Adrenal gland (tissue), 19 donors: ENCODE results near the gene NDC80. TPM values are rescaled to one million over a fixed set of nuclear protein-coding genes. Genes with fewer than 3 reads are reported as not detected.
"Not testable (repeated sequence)": the region's sequence is repeated elsewhere in the genome, so short reads cannot be mapped to it uniquely, and the experiment has no call there.

Experiments
- DNase-seq, 7 donors: peaks; one replicate each; pipeline ENCODE4 v3.0.0-alpha.2; 2019 to 2020
- H3K27ac ChIP-seq, 5 donors: fragments of 200-600 bp; sonication (generic) in 4 of 5; 1 replicate in 3 of 5; 2 replicates in 2 of 5; pipeline versions ENCODE4 v1.5.1 to v1.8.0; 2016 to 2020; ENCODE audit warnings: mild to moderate bottlenecking in 1 of 5
- H3K27me3 ChIP-seq: fragments of 200-600 bp; 2 replicates; pipeline ENCODE4 v1.8.0; 2021
- H3K36me3 ChIP-seq, 2 donors: fragments of 200-600 bp; replicated peaks in 1 of 2; 1 replicate in 1 of 2; 2 replicates in 1 of 2; pipeline versions ENCODE4 v1.5.1 to v1.8.0; 2018 to 2022
- H3K4me1 ChIP-seq, 2 donors: fragments of 200-600 bp; replicated peaks in 1 of 2; 1 replicate in 1 of 2; 2 replicates in 1 of 2; pipeline versions ENCODE4 v1.5.1 to v1.8.0; 2018 to 2021
- H3K4me3 ChIP-seq, 4 donors: fragments of 200-600 bp; sonication (generic) in 3 of 4; one replicate each; pipeline ENCODE4 v1.5.1; 2016 to 2018
- H3K9me3 ChIP-seq, 3 donors: fragments of 200-600 bp; sonication (generic) in 1 of 3; replicated peaks in 1 of 3; 1 replicate in 2 of 3; 2 replicates in 1 of 3; pipeline versions ENCODE4 v1.5.1 to v1.8.0; 2016 to 2021
- POLR2A ChIP-seq, 2 donors: fragments of 450-650 bp; IDR thresholded peaks; one replicate each; pipeline ENCODE4 v1.6.1; 2017; ENCODE audit warnings: antibody characterized with exemption in 2 of 2, mild to moderate bottlenecking in 2 of 2, moderate library complexity in 1 of 2
- WGBS, 4 donors: extraction: QIAGEN DNeasy Blood & Tissue Kit in 2 of 4; methylation state at CpG; one replicate each; pipeline versions ENCODE4 v1.1.5 to v1.1.7; 2013 to 2017; 5-methylcytosine and 5-hydroxymethylcytosine counted together
- intact Hi-C, 2 donors: fragments of 100-400 bp; cut with DNase I; formaldehyde crosslinking; loops; one replicate each; pipeline versions ENCODE4 v1.14.1 to v1.15.0; 2022 to 2023
- long read RNA-seq, 10 donors: library from polyadenylated mRNA in 3 of 10; unstranded in 2 of 10; stranded (forward) in 1 of 10; transcript quantifications; one replicate each; pipeline ENCODE4 v2.0.0 and lab custom pipeline, GENCODE V29; 2021 to 2026
- polyA plus RNA-seq, 3 donors: library from polyadenylated mRNA; stranded (reverse); fragments of 200-250 nt in 2 of 3; fragments of 350-450 nt in 1 of 3; fragmentation: Illumina TruSeq in 1 of 3; extraction: RNeasy Lipid Tissue Mini Kit (QIAGEN cat#74804) in 1 of 3; gene quantifications; one replicate each; pipeline ENCODE4 v1.2.3, GENCODE V29; 2013 to 2014
- total RNA-seq, 9 donors: library from RNA; depleted of rRNA in 4 of 9; stranded (reverse); fragments of >200 nt in 4 of 9; fragments of 120-200 nt in 1 of 9; fragmentation: NEBNext Ultra II Directional in 1 of 9; extraction: Animal tissue kit (Norgen Biotek cat#: 25700) in 1 of 9; gene quantifications; one replicate each; pipeline versions ENCODE4 v1.1.0 to v1.2.4, GENCODE V29; 2013 to 2023
- TF ChIP-seq, protein P1 (sequence below), 6 experiments: fragments of 450-650 bp in 4 of 6; fragments of 200-600 bp in 2 of 6; sonication (generic) in 1 of 6; IDR thresholded peaks; 1 replicate in 5 of 6; 2 replicates in 1 of 6; pipeline versions ENCODE4 v1.5.1 to v1.8.0; 2016 to 2021; ENCODE audit warnings: antibody characterized with exemption in 6 of 6, mild to moderate bottlenecking in 2 of 6, moderate library complexity in 1 of 6
- donor health status: healthy with polysubstance abuse.
- donor health status: Bipolar disorder and iron deficiency.
- donor health status: DM: yes; HTN: yes; CAD: no.
- donor health status: DM: no; HTN: no; CAD: no.
- donor health status: DM: no; HTN: no; CAD: no.
- donor health status: DM: yes; HTN: yes; CAD: no.

The NDC80 gene
- total RNA-seq (10 to 100 TPM in 1 of 9 donors, 1 to 10 TPM in 1, under 1 TPM in 6, not detected in 1; 0.35 to 15.4 (median 0.81) TPM), polyA plus RNA-seq (1 to 10 TPM in 2 of 3 donors, under 1 TPM in 1; 0.71 to 1.7 (median 1.2) TPM)
- long read RNA-seq, donor 1, partial matches to known transcripts = 0 of 2 reads
- long read RNA-seq, donor 1, other reads (novel, unspliced or antisense) = 0 of 2 reads
- long read RNA-seq, donor 2, partial matches to known transcripts = 0 of 1 reads
- long read RNA-seq, donor 2, other reads (novel, unspliced or antisense) = 0 of 1 reads
- long read RNA-seq, donor 3, partial matches to known transcripts = 0 of 1 reads
- long read RNA-seq, donor 3, other reads (novel, unspliced or antisense) = 0 of 1 reads
- long read RNA-seq, donor 4 = 0 reads
- long read RNA-seq, donor 5, partial matches to known transcripts = 1 of 2 reads
- long read RNA-seq, donor 5, other reads (novel, unspliced or antisense) = 0 of 2 reads
- long read RNA-seq, donor 6, partial matches to known transcripts = 2 of 2 reads
- long read RNA-seq, donor 6, other reads (novel, unspliced or antisense) = 0 of 2 reads
- long read RNA-seq, donor 7 = 0 reads
- long read RNA-seq, donor 8, partial matches to known transcripts = 0 of 4 reads
- long read RNA-seq, donor 8, other reads (novel, unspliced or antisense) = 0 of 4 reads
- long read RNA-seq, donor 9 = 0 reads
- long read RNA-seq, donor 10 = 0 reads

DNA sequence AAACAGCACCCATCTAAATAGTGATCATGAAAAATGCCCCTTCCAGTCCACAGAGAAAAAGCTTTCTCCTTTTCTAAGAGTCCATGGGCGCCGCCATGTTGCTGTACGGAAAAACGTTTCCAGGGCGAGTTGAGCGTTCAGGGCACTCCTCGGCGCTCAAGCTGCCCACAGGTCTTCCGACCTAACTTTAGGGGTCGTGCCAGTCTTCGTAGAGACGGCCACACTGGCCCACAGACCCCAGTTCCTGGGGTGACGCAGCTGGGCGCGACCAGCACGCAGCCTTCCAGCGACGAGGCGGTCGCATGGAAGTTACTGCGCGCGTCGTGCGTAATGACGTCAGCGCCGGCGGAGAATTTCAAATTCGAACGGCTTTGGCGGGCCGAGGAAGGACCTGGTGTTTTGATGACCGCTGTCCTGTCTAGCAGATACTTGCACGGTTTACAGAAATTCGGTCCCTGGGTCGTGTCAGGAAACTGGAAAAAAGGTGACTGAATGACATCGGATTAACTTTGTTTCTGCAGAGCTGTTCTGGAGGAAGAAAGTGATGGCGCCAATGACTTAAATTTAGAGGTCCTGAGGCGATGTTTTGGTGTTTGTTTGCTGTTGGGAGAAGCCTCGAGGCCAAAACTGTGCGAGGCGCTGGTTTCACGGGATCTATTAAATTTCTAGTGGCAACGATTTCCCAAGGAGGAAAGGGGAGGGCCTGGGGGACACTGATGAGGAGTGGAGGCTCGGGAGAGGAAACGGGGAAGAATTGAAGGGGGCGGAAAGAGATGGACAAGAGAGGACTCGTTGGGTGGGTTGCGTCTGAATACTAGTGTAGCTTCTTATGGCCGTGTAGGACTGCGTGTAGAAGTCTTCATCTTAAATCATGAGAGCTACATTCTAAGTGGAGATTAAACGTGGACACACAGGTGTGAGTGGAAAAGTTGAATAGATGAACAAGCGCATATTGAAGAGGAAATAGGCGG, at the start of gene NDC80, which contains the start of gene METTL4:
NDC80 (plus strand) TSS at position 358 of the 971 bp plus-strand sequence. CDS start 1,429 bp downstream, outside the sequence.
METTL4 (minus strand) TSS at position 306 of the 971 bp plus-strand sequence. CDS start 4,289 bp downstream, outside the sequence.
- WGBS, 4 donors = 0% methylated on average over 42 to 55 of the region's 55 CpGs
- no peaks in the 10 kb centered on the region for H3K36me3 ChIP-seq
- H3K4me3 ChIP-seq = peak within 1 kb of the TSS; percentile 41 to 88 (median 57)
- DNase-seq = peak; percentile 77 to 90 (median 84)
- peak in 1 of 2 donors; percentile 32 for TF ChIP-seq POLR2A (IDR thresholded peaks at IDR 0.05)
- TF ChIP-seq, protein P1, sequence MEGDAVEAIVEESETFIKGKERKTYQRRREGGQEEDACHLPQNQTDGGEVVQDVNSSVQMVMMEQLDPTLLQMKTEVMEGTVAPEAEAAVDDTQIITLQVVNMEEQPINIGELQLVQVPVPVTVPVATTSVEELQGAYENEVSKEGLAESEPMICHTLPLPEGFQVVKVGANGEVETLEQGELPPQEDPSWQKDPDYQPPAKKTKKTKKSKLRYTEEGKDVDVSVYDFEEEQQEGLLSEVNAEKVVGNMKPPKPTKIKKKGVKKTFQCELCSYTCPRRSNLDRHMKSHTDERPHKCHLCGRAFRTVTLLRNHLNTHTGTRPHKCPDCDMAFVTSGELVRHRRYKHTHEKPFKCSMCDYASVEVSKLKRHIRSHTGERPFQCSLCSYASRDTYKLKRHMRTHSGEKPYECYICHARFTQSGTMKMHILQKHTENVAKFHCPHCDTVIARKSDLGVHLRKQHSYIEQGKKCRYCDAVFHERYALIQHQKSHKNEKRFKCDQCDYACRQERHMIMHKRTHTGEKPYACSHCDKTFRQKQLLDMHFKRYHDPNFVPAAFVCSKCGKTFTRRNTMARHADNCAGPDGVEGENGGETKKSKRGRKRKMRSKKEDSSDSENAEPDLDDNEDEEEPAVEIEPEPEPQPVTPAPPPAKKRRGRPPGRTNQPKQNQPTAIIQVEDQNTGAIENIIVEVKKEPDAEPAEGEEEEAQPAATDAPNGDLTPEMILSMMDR (IDR thresholded peaks at IDR 0.05) = no peak
- intact Hi-C loops = loop anchor here in 1 of 2 donors (10.0 kb wide), 1 partner anchor 83 kb away; the partner anchor contains the start of gene SMCHD1
- H3K27me3 ChIP-seq = no peaks in the 10 kb centered on the region
- no peaks in the 10 kb centered on the region for H3K9me3 ChIP-seq
- H3K27ac ChIP-seq = peak within 1 kb of the TSS; percentile 91 to 99 (median 95)
- H3K4me1 ChIP-seq = peaks cover 11% of the 10 kb centered on the region in 2 donors

DNA sequence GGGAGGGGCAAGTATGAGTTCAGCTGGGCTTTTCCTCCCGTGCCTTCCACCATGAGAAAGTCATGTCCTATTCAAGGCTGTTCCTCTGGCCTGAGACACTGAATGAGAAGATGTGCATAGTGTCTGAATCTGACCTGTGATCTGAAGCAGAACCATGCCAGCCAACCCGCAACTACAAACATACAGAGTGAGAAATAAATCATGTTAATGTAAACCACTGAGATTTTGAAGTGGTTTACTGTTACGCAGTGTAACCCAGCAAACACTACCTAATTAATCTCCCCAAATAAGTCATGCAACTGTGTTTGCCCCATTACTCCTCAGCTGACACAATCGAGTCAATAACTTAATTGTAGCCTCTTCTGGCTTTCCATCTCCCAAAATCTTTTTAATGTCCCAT, 49.2 kb upstream of the NDC80 start:
- no peaks in the 10 kb centered on the region for H3K27me3 ChIP-seq
- H3K4me3 ChIP-seq = no peak overlapping the region
- intact Hi-C loops = no loop called here
- no peak for DNase-seq
- H3K27ac ChIP-seq = no peak overlapping the region
- H3K9me3 ChIP-seq = no peaks in the 10 kb centered on the region
- WGBS, 4 donors = 90 to 93% (median 93%) methylated on average over 4 of the region's 4 CpGs
- no peaks in the 10 kb centered on the region for H3K36me3 ChIP-seq
- H3K4me1 ChIP-seq = no peaks in the 10 kb centered on the region
- TF ChIP-seq, protein P1 (IDR thresholded peaks at IDR 0.05) = no peak
- no peak for TF ChIP-seq POLR2A (IDR thresholded peaks at IDR 0.05)

DNA sequence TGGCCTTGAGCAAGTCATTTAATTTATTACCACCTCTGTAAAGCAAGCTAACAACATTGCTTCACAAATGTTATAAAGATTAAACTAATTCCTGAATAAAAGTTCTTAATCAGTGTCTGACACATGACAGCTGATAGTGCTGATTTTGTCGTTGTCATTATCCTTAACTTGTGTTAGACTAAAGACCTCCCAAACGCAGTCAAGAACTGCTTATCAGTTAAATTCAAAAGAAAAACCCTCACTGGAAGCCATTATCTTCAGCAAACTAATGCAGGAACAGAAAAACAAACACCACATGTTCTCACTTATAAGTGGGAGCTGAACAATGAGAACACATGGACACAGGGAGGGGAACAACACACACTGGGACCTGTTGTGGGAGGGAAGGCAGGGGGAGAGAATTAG, 46.6 kb upstream of the NDC80 start:
- H3K9me3 ChIP-seq, H3K27me3 ChIP-seq, H3K36me3 ChIP-seq, H3K4me1 ChIP-seq, DNase-seq, H3K27ac ChIP-seq, H3K4me3 ChIP-seq, intact Hi-C loops: not testable (repeated sequence)
- WGBS, 4 donors = 10 to 22% (median 15%) methylated on average over 2 of the region's 2 CpGs

DNA sequence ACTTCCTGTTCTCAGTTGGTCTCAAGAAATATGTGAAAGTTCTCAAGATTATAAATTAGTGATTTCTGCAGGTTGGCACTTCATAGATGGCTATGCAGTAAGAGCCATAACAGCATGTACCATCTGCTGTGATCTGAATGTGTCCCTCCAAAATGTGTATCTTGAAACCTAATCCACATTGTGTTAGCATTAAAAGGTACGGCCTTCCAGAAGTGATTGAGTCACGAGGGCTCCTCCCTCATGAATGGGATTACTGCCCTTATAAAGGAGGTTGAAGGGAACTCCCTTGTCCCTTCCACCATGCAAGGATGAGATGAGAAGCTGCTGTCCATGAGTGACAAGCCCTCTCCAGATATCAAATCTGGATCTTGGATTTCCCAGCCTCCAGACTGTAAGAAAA, 45.0 kb upstream of the NDC80 start:
- no peak overlapping the region for H3K4me3 ChIP-seq
- H3K9me3 ChIP-seq = no peaks in the 10 kb centered on the region
- no peak for TF ChIP-seq POLR2A (IDR thresholded peaks at IDR 0.05)
- TF ChIP-seq, protein P1 (IDR thresholded peaks at IDR 0.05) = no peak
- H3K36me3 ChIP-seq = no peaks in the 10 kb centered on the region
- intact Hi-C loops = no loop called here
- DNase-seq = no peak
- no peaks in the 10 kb centered on the region for H3K27me3 ChIP-seq
- no peaks in the 10 kb centered on the region for H3K4me1 ChIP-seq
- no peak overlapping the region for H3K27ac ChIP-seq
- 69 to 92% (median 75%) methylated on average over 2 of the region's 2 CpGs for WGBS, 4 donors
